Mesendoderm (in vitro differentiated cells): ENCODE data around the gene CDH23.

Experiments used
- DNase-seq: peaks from one replicate; pipeline ENCODE4 v3.0.0; 2013
- H2AK5ac ChIP-seq: 2 replicates; pipeline ENCODE4 v1.6.1; 2013; ENCODE audit warnings: low read length, inconsistent platforms
- H2BK120ac ChIP-seq: 2 replicates; pipeline ENCODE4 v1.6.1; 2013; ENCODE audit warnings: low read depth, mild to moderate bottlenecking, low read length, moderate library complexity, mixed read lengths
- H2BK15ac ChIP-seq: replicated peaks from 2 replicates; pipeline ENCODE4 v1.6.1; 2013; ENCODE audit warnings: low read depth, mild to moderate bottlenecking, moderate library complexity
- H2BK5ac ChIP-seq: 2 replicates; pipeline ENCODE4 v1.6.1; 2013; ENCODE audit warnings: low read length, inconsistent platforms
- H3K18ac ChIP-seq: 2 replicates; pipeline ENCODE4 v1.6.1; 2013; ENCODE audit warnings: mild to moderate bottlenecking, low read length, mixed read lengths
- H3K23ac ChIP-seq: one replicate; pipeline ENCODE4 v1.6.1; 2013; ENCODE audit warnings: low read length
- H3K27ac ChIP-seq: 2 replicates; pipeline ENCODE4 v1.5.1; 2013; ENCODE audit warnings: low read depth, mild to moderate bottlenecking, inconsistent platforms, low read length, moderate library complexity
- H3K27me3 ChIP-seq: 2 replicates; pipeline ENCODE4 v1.6.1; 2013; ENCODE audit warnings: low read length, control low read depth, mild to moderate bottlenecking, inconsistent platforms; ENCODE audit not compliant: insufficient read depth, poor library complexity
- H3K36me3 ChIP-seq: 2 replicates; pipeline ENCODE4 v1.6.1; 2013; ENCODE audit warnings: low read length, inconsistent platforms; ENCODE audit not compliant: control insufficient read depth, insufficient read depth
- H3K4ac ChIP-seq: one replicate; pipeline ENCODE4 v1.6.1; 2013; ENCODE audit warnings: low read depth, mild to moderate bottlenecking, low read length, moderate library complexity
- H3K4me1 ChIP-seq: 2 replicates; pipeline ENCODE4 v1.6.1; 2013; ENCODE audit warnings: low read depth, low read length, inconsistent platforms; ENCODE audit not compliant: control insufficient read depth
- H3K4me2 ChIP-seq: 2 replicates; pipeline ENCODE4 v1.6.1; 2013; ENCODE audit warnings: low read length
- H3K4me3 ChIP-seq: 2 replicates; pipeline ENCODE4 v1.5.1; 2013; ENCODE audit warnings: mild to moderate bottlenecking, low read length
- H3K56ac ChIP-seq: one replicate; pipeline ENCODE4 v1.6.1; 2013; ENCODE audit warnings: low read length
- H3K79me1 ChIP-seq: 2 replicates; pipeline ENCODE4 v1.6.1; 2013; ENCODE audit warnings: low read length, inconsistent platforms
- H3K79me2 ChIP-seq: 2 replicates; pipeline ENCODE4 v1.6.1; 2013; ENCODE audit warnings: mild to moderate bottlenecking, low read length; ENCODE audit not compliant: control insufficient read depth, insufficient read depth
- H3K9ac ChIP-seq: 2 replicates; pipeline ENCODE4 v1.6.1; 2013; ENCODE audit warnings: low read length, inconsistent platforms
- H4K5ac ChIP-seq: one replicate; pipeline ENCODE4 v1.6.1; 2013; ENCODE audit warnings: low read length
- H4K8ac ChIP-seq: one replicate; pipeline ENCODE4 v1.6.1; 2013; ENCODE audit warnings: low read depth, mild to moderate bottlenecking, control low read depth, low read length, moderate library complexity
- WGBS: extraction: QIAGEN DNeasy Blood & Tissue Kit; methylation state at CpG from one replicate; pipeline ENCODE4 v1.1.7; 2013; ENCODE audit warnings: low lambda C conversion rate, missing lambda C conversion rate; ENCODE audit not compliant: insufficient coverage; ENCODE audit errors: extremely low coverage; 5-methylcytosine and 5-hydroxymethylcytosine counted together

CDH23 gene

DNA sequence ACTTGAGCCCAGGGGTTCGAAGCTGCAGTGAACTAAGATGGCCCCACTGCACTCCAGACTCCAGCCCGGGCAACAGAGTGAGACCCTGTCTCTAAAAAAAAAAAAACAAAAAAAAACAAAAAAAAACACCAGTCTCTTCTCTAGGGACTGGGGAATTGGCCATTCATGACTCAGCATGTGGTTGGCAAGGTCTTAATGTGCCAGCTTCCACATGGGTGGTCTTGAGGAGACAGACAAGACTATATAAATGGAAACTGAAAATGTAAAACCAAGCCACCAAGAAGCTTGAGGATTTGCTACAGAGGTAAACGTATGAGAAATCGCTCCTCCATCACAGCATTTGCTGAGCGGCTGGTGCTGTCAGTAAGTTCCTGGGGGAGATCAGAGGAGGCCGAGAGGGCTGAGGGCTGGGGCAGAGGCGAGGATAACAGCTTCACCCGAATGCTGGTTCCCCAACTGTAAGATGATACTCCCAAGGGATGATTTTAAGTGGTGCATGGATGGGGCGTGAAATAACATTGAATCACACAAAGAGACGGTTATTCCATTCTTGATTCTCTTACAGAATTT is 194.1 kb downstream of the CDH23 start:
- H3K4me3 ChIP-seq = no peak overlapping the region
- H2BK15ac ChIP-seq = no peak overlapping the region
- no peak overlapping the region for H3K27ac ChIP-seq
- H3K23ac ChIP-seq = no peak overlapping the region
- no peak overlapping the region for H4K5ac ChIP-seq
- H2BK5ac ChIP-seq = no peak overlapping the region
- no peak overlapping the region for H2AK5ac ChIP-seq
- no peaks in the 10 kb centered on the region for H3K36me3 ChIP-seq
- no peak overlapping the region for H3K56ac ChIP-seq
- WGBS = no CpG with 5 or more reads among the region's 10 CpGs
- H3K79me1 ChIP-seq = no peaks in the 10 kb centered on the region
- peaks cover 3% of the 10 kb centered on the region for H3K4me1 ChIP-seq
- H3K79me2 ChIP-seq = no peaks in the 10 kb centered on the region
- no peaks in the 10 kb centered on the region for H3K27me3 ChIP-seq
- H3K4ac ChIP-seq = no peak overlapping the region
- H3K18ac ChIP-seq = no peak overlapping the region
- H3K4me2 ChIP-seq = no peak overlapping the region
- no peak overlapping the region for H2BK120ac ChIP-seq
- H3K9ac ChIP-seq = no peak overlapping the region
- DNase-seq = no peak
- no peak overlapping the region for H4K8ac ChIP-seq

DNA sequence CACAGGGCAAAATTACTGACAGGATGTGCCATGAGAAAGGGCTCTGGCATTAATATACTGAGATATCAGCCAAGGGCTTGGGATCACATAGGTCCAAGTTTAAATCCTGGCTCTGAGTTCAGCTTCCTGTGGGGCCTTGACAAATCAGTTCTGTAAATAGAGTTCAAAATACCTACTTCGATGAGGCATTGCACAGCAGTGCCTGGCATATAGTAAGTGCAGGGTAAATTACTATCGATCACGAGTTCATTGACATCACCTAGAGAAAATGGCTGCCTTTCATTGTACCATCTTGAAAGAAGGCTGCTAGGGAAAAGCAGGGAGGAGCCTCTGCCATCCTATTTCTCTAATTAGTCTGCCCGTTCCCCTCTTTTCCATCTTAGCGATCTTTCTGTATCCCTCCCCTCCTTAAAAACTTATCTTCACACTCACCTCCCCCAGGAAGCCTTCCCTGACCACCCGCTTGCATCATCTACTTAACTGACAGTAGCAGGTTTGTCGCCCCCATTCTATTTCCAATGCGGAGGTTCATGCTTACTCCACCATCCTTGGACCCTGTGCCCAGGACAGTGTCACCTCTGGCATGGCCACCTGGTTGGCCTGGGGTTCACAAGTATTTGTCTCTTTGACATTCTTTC is 198.3 kb downstream of the CDH23 start:
- Histone ChIP-seq H3K56ac (no peak overlapping the region), H3K4ac (no peak overlapping the region), H3K79me2 (no peaks in the 10 kb centered on the region), H3K23ac (no peak overlapping the region), H3K18ac (no peak overlapping the region), H4K5ac (no peak overlapping the region), H2AK5ac (no peak overlapping the region), H3K4me1 (peaks cover 3% of the 10 kb centered on the region), H2BK5ac (no peak overlapping the region), H2BK15ac (no peak overlapping the region), H3K9ac (no peak overlapping the region), H3K27me3 (no peaks in the 10 kb centered on the region), H3K79me1 (no peaks in the 10 kb centered on the region), H4K8ac (no peak overlapping the region), H3K27ac (no peak overlapping the region), H3K36me3 (no peaks in the 10 kb centered on the region), H3K4me3 (no peak overlapping the region), H2BK120ac (no peak overlapping the region), H3K4me2 (no peak overlapping the region)
- DNase-seq = no peak
- WGBS = 100% methylated on average over 2 of the region's 8 CpGs

DNA sequence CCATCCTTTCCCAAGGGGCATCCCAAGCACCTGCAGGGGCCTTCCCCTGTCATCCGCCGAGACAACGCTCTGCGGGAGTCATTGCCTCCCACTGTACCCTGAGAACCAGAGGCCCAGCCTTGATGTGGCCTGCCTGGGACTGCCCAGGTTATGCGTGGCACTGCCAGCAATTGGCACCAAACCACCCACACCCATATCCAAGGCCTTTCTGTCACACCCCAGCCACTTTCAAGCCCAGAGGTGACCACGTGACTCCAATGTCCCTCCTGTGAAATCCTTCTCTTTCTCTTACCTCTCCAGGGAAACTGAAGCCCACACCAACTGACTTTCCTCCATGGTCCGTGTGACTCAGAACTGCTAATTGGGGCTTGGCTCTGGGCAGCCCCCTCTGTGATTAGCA is 198.9 kb downstream of the CDH23 start:
- Histone ChIP-seq H3K9ac (no peak overlapping the region), H3K27ac (no peak overlapping the region), H3K4me3 (no peak overlapping the region), H2BK5ac (no peak overlapping the region), H3K27me3 (no peaks in the 10 kb centered on the region), H4K5ac (no peak overlapping the region), H2BK120ac (no peak overlapping the region), H3K4ac (no peak overlapping the region), H3K4me2 (no peak overlapping the region), H3K79me1 (no peaks in the 10 kb centered on the region), H3K4me1 (peaks cover 3% of the 10 kb centered on the region), H2AK5ac (no peak overlapping the region), H3K36me3 (no peaks in the 10 kb centered on the region), H4K8ac (no peak overlapping the region), H3K79me2 (no peaks in the 10 kb centered on the region), H3K23ac (no peak overlapping the region), H3K56ac (no peak overlapping the region), H3K18ac (no peak overlapping the region), H2BK15ac (no peak overlapping the region)
- no peak for DNase-seq
- no CpG with 5 or more reads among the region's 7 CpGs for WGBS

DNA sequence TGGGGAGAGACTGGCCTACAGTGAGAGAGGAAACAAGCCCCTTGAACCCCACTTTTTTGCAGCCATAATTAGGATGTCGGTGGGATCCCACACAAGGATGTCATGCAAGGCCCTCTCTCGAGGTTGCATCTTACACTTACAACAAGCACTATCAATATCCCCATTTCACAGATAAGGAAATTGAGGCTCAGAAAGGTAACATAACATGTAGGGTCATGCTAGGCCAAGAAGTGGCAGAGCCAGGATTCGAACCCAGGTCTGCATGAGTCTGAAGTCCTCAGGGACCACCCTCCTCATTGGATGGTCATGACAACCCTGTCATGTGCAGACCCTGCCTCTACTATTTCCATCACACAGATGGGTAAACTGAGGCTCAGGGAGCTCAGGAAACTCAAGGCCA is 199.4 kb downstream of the CDH23 start:
- Histone ChIP-seq H3K4me2 (no peak overlapping the region), H2AK5ac (no peak overlapping the region), H2BK120ac (no peak overlapping the region), H3K4me1 (peaks cover 1% of the 10 kb centered on the region), H2BK5ac (no peak overlapping the region), H3K9ac (no peak overlapping the region), H4K5ac (no peak overlapping the region), H3K18ac (no peak overlapping the region), H3K4me3 (no peak overlapping the region), H3K79me2 (no peaks in the 10 kb centered on the region), H3K27ac (no peak overlapping the region), H3K56ac (no peak overlapping the region), H3K36me3 (no peaks in the 10 kb centered on the region), H3K23ac (no peak overlapping the region), H4K8ac (no peak overlapping the region), H2BK15ac (no peak overlapping the region), H3K4ac (no peak overlapping the region), H3K27me3 (no peaks in the 10 kb centered on the region), H3K79me1 (no peaks in the 10 kb centered on the region)
- DNase-seq = no peak
- WGBS = no CpG with 5 or more reads among the region's 3 CpGs

DNA sequence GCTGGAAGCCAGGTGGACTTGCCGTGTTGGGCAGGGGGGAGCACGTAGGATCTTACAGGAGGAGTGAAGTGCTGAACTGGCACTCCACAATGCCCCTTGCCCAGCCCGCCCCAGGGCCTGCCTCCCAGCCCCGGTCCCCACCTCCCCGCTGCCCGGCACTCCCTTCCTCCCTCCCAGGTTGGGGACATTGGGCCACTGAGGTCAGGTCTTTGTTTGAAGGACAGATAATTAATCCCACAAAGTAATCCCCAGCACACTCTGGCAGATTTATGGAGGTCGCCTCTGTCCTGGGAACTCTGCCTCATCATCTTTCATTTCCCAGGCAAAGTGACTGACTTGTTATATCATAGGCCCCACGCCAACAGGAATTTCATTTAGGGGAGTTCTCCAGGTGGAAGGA is 200.0 kb downstream of the CDH23 start:
- Histone ChIP-seq H3K36me3 (no peaks in the 10 kb centered on the region), H2BK15ac (no peak overlapping the region), H3K79me2 (no peaks in the 10 kb centered on the region), H4K8ac (no peak overlapping the region), H3K4me1 (no peaks in the 10 kb centered on the region), H3K23ac (no peak overlapping the region), H3K4ac (no peak overlapping the region), H4K5ac (no peak overlapping the region), H3K27me3 (no peaks in the 10 kb centered on the region), H3K56ac (no peak overlapping the region), H3K4me2 (no peak overlapping the region), H2BK120ac (no peak overlapping the region), H3K9ac (no peak overlapping the region), H3K4me3 (no peak overlapping the region), H3K79me1 (no peaks in the 10 kb centered on the region), H2AK5ac (no peak overlapping the region), H3K27ac (no peak overlapping the region), H3K18ac (no peak overlapping the region), H2BK5ac (no peak overlapping the region)
- no CpG with 5 or more reads among the region's 8 CpGs for WGBS
- DNase-seq = no peak
